HEK293 (cell line): Measurements from ENCODE around the gene CC2D1B.

Source experiments
- CTCF ChIA-PET: fragments of 350-600 bp; formaldehyde crosslinking; extraction: SDS; loops from one replicate; lab custom pipeline; 2021; ENCODE audit warnings: antibody characterized with exemption; lab: Yijun Ruan, JAX
- POLR2A ChIA-PET: fragments of 300-600 bp; formaldehyde crosslinking; extraction: SDS; loops from one replicate; lab custom pipeline; 2020; ENCODE audit warnings: antibody characterized with exemption, inconsistent platforms; lab: Yijun Ruan, JAX
- H3K27ac ChIP-seq: fragments of 200-500 bp; sonication (Bioruptor generic); 2 replicates; pipeline ENCODE4 v1.5.1; 2014; ENCODE audit warnings: low read depth, low read length, control low read depth, inconsistent platforms; ENCODE audit errors: extremely low read depth
- H3K36me3 ChIP-seq, 2 experiments: fragments of 200-500 bp in 1 of 2; sonication (Bioruptor generic) in 1 of 2; 1 replicate in 1 of 2; 2 replicates in 1 of 2; pipeline ENCODE4 v1.5.1; 2014 to 2017; ENCODE audit warnings: inconsistent platforms in 2 of 2, low read length in 2 of 2; ENCODE audit not compliant: control insufficient read depth in 2 of 2, insufficient read depth in 1 of 2
- H3K4me1 ChIP-seq: fragments of 200-500 bp; sonication (Bioruptor generic); 2 replicates; pipeline ENCODE4 v1.5.1; 2014; ENCODE audit warnings: mild to moderate bottlenecking, low read length, inconsistent platforms; ENCODE audit not compliant: control insufficient read depth, insufficient read depth
- H3K4me3 ChIP-seq: 2 replicates; pipeline ENCODE4 v1.5.1; 2011; ENCODE audit warnings: low read depth, mild to moderate bottlenecking, control low read depth, low read length, moderate library complexity
- H3K9me3 ChIP-seq: fragments of 200-500 bp; sonication (Bioruptor generic); 2 replicates; pipeline ENCODE4 v1.5.1; 2014; ENCODE audit warnings: low read depth, low read length, inconsistent platforms; ENCODE audit not compliant: control insufficient read depth, insufficient read depth
- AEBP2 ChIP-seq: fragments of 450-650 bp; formaldehyde crosslinking; IDR thresholded peaks from 2 replicates; pipeline ENCODE4 v1.5.1; 2016; ENCODE audit warnings: missing biosample characterization, missing genetic modification characterization, borderline replicate concordance
- GLIS1 ChIP-seq: fragments of 450-650 bp; formaldehyde crosslinking; IDR thresholded peaks from 2 replicates; pipeline ENCODE4 v1.5.1; 2016; ENCODE audit warnings: missing biosample characterization, missing genetic modification characterization
- KLF10 ChIP-seq: fragments of 450-650 bp; IDR thresholded peaks from 2 replicates; pipeline ENCODE4 v1.5.1; 2018; ENCODE audit warnings: missing biosample characterization, mild to moderate bottlenecking, missing genetic modification characterization
- KLF9 ChIP-seq: fragments of 450-650 bp; formaldehyde crosslinking; IDR thresholded peaks from 2 replicates; pipeline ENCODE4 v1.5.1; 2016; ENCODE audit warnings: missing biosample characterization, missing genetic modification characterization, low read depth
- MEIS1 ChIP-seq: sonication (generic); formaldehyde crosslinking; IDR thresholded peaks from 2 replicates; pipeline ENCODE4 v1.8.1; 2022; ENCODE audit warnings: missing genetic modification reagents, mild to moderate bottlenecking, borderline replicate concordance
- OSR2 ChIP-seq: fragments of 450-650 bp; formaldehyde crosslinking; IDR thresholded peaks from 2 replicates; pipeline ENCODE4 v1.5.1; 2016; ENCODE audit warnings: missing biosample characterization, missing genetic modification characterization
- PRDM1 ChIP-seq: fragments of 450-650 bp; formaldehyde crosslinking; IDR thresholded peaks from 2 replicates; pipeline ENCODE4; 2016; ENCODE audit warnings: missing biosample characterization, missing genetic modification characterization
- PRDM10 ChIP-seq: fragments of 450-650 bp; formaldehyde crosslinking; IDR thresholded peaks from 2 replicates; pipeline ENCODE4 v1.5.1; 2016; ENCODE audit warnings: missing biosample characterization, missing genetic modification characterization
- YY1 ChIP-seq: fragments of 450-650 bp; formaldehyde crosslinking; IDR thresholded peaks from 2 replicates; pipeline ENCODE4 v1.5.1; 2018; ENCODE audit warnings: missing biosample characterization, missing genetic modification characterization
- ZEB2 ChIP-seq: fragments of 450-650 bp; formaldehyde crosslinking; IDR thresholded peaks from 2 replicates; pipeline ENCODE4 v1.5.1; 2016; ENCODE audit warnings: missing biosample characterization, missing genetic modification characterization
- ZNF114 ChIP-seq: fragments of 450-650 bp; formaldehyde crosslinking; IDR thresholded peaks from 2 replicates; pipeline ENCODE4 v1.5.0; 2017; ENCODE audit warnings: missing biosample characterization, missing genetic modification characterization
- ZNF121 ChIP-seq: fragments of 450-650 bp; formaldehyde crosslinking; IDR thresholded peaks from 2 replicates; pipeline ENCODE4 v1.5.1; 2016; ENCODE audit warnings: missing biosample characterization, missing genetic modification characterization
- ZNF132 ChIP-seq: fragments of 450-650 bp; formaldehyde crosslinking; IDR thresholded peaks from 2 replicates; pipeline ENCODE4 v1.5.1; 2017; ENCODE audit warnings: missing biosample characterization, missing genetic modification characterization, borderline replicate concordance
- ZNF133 ChIP-seq: fragments of 450-650 bp; formaldehyde crosslinking; IDR thresholded peaks from 2 replicates; pipeline ENCODE4 v1.5.1; 2016; ENCODE audit warnings: missing biosample characterization, missing genetic modification characterization
- ZNF19 ChIP-seq: fragments of 450-650 bp; formaldehyde crosslinking; IDR thresholded peaks from 2 replicates; pipeline ENCODE4; 2016; ENCODE audit warnings: missing biosample characterization, missing genetic modification characterization, low read depth
- ZNF266 ChIP-seq: fragments of 450-650 bp; formaldehyde crosslinking; IDR thresholded peaks from 2 replicates; pipeline ENCODE4 v1.5.1; 2016; ENCODE audit warnings: missing biosample characterization, missing genetic modification characterization, low read depth
- ZNF335 ChIP-seq: fragments of 450-650 bp; formaldehyde crosslinking; conservative IDR thresholded peaks from 2 replicates; pipeline ENCODE4 v1.5.1; 2016; ENCODE audit warnings: missing biosample characterization, missing genetic modification characterization
- ZNF37A ChIP-seq: fragments of 450-650 bp; IDR thresholded peaks from 2 replicates; pipeline ENCODE4 v1.5.1; 2018; ENCODE audit warnings: missing biosample characterization, missing genetic modification characterization
- ZNF548 ChIP-seq: fragments of 450-650 bp; formaldehyde crosslinking; IDR thresholded peaks from 2 replicates; pipeline ENCODE4 v1.5.1; 2016; ENCODE audit warnings: missing biosample characterization, missing genetic modification characterization
- ZNF660 ChIP-seq: fragments of 450-650 bp; IDR thresholded peaks from 2 replicates; pipeline ENCODE4 v1.5.1; 2018; ENCODE audit warnings: missing biosample characterization, mild to moderate bottlenecking, missing genetic modification characterization
- ZNF768 ChIP-seq: fragments of 450-650 bp; formaldehyde crosslinking; IDR thresholded peaks from 2 replicates; pipeline ENCODE4 v1.5.1; 2018; ENCODE audit warnings: missing biosample characterization, mild to moderate bottlenecking, missing genetic modification characterization

Gene CC2D1B

GRCh38 chr1:52414942-52415341, 48.9 kb upstream of the CC2D1B start:
- H3K36me3 ChIP-seq, result peaks cover 61 to 95% of the 10 kb centered on the region in 2 experiments
- no peaks in the 10 kb centered on the region for H3K9me3 ChIP-seq
- H3K4me3 ChIP-seq, result no peak overlapping the region
- no peaks in the 10 kb centered on the region for H3K4me1 ChIP-seq
- POLR2A ChIA-PET, result interaction anchor here (0.6 kb wide), 1 partner anchor 211 kb away, joined by 7 read pairs; no protein-coding TSS in a partner anchor
- CTCF ChIA-PET, result no interaction called here
- no peak for TF ChIP-seq ZNF19 (tag by site-specific recombination)
- TF ChIP-seq YY1, result no peak
- no peak for TF ChIP-seq ZNF114 (tag by site-specific recombination)
- TF ChIP-seq OSR2 (tag by site-specific recombination), result no peak
- TF ChIP-seq ZNF133 (tag by site-specific recombination), result no peak
- TF ChIP-seq PRDM10 (tag by site-specific recombination), result no peak
- TF ChIP-seq PRDM1 (tag by site-specific recombination), result no peak
- no peak for TF ChIP-seq ZNF548 (tag by site-specific recombination)
- TF ChIP-seq ZNF660 (tag by site-specific recombination), result no peak
- no peak for TF ChIP-seq KLF10 (tag by site-specific recombination)
- no peak for TF ChIP-seq MEIS1 (CRISPR knock-in tag)
- TF ChIP-seq ZNF768 (tag by site-specific recombination), result no peak
- no peak for TF ChIP-seq ZNF132
- no peak overlapping the region for H3K27ac ChIP-seq

GRCh38 chr1:52413410-52413989, 47.5 kb upstream of the CC2D1B start:
- POLR2A ChIA-PET, result interaction anchor here (1.0 kb wide), 1 partner anchor 13 kb away, joined by 3 read pairs; no protein-coding TSS in a partner anchor
- Histone ChIP-seq H3K4me3 (no peak overlapping the region), H3K9me3 (no peaks in the 10 kb centered on the region), H3K27ac (no peak overlapping the region), H3K4me1 (no peaks in the 10 kb centered on the region), H3K36me3 (peaks cover 60 to 95% of the 10 kb centered on the region in 2 experiments)
- TF ChIP-seq KLF9 (tag by site-specific recombination), result no peak
- no peak for TF ChIP-seq ZNF37A
- TF ChIP-seq ZNF121 (tag by site-specific recombination), result peak; percentile 78
- no peak for TF ChIP-seq ZNF266
- CTCF ChIA-PET, result interaction anchor here (0.6 kb wide), 1 partner anchor 36 kb away, joined by 6 read pairs; no protein-coding TSS in a partner anchor

- no peak for TF ChIP-seq AEBP2
- TF ChIP-seq ZEB2 (tag by site-specific recombination), result no peak
- TF ChIP-seq ZNF335 (tag by site-specific recombination), result peak; percentile 27; the same call in 1 of the 2 replicates
- no peak for TF ChIP-seq GLIS1 (tag by site-specific recombination)
- H3K36me3 ChIP-seq, result peaks cover 21 to 63% of the 10 kb centered on the region in 2 experiments; a peak in 2 of 3 replicates
- no peaks in the 10 kb centered on the region for H3K4me1 ChIP-seq
Measured at GRCh38 chr1:52404975-52405338, 39.0 kb upstream of the CC2D1B start.

More at GRCh38 chr1:52404975-52405338, 39.0 kb upstream of the CC2D1B start:
- peak overlapping the region; percentile 68 for H3K27ac ChIP-seq
- H3K4me3 ChIP-seq, result peak overlapping the region; percentile 83
- CTCF ChIA-PET, result interaction anchor here (0.7 to 0.9 kb wide), 2 partner anchors 265 to 294 kb away, joined by 3 read pairs; no protein-coding TSS in a partner anchor
- POLR2A ChIA-PET, result interaction anchor here (0.6 to 2.2 kb wide), 13 partner anchors 9 to 350 kb away, joined by 3 to 22 read pairs (median 4); partner anchors contain the start of genes BTF3L4, TUT4 and TXNDC12
- H3K9me3 ChIP-seq, result no peaks in the 10 kb centered on the region
